Osteocyte (in vitro differentiated cells): ENCODE data around the gene CYB5D1. TPM values are rescaled to one million over a fixed set of nuclear protein-coding genes. Genes with fewer than 3 reads are reported as not detected.
A peak's percentile ranks its signal among the peaks of the same experiment; 100 is the strongest.

Experiments
- DNase-seq: peaks from one replicate; pipeline ENCODE4 v3.0.0; 2021; ENCODE audit warnings: mixed read lengths; ENCODE audit not compliant: unreplicated experiment; ENCODE audit errors: extremely low spot score
- H3K27ac Mint-ChIP-seq: one replicate; pipeline ENCODE4 v1.8.0; 2021; ENCODE audit warnings: mild to moderate bottlenecking, mixed read lengths; ENCODE audit not compliant: unreplicated experiment
- H3K27me3 Mint-ChIP-seq: one replicate; pipeline ENCODE4 v1.8.0; 2021; ENCODE audit warnings: mixed read lengths; ENCODE audit not compliant: unreplicated experiment
- H3K36me3 Mint-ChIP-seq: one replicate; pipeline ENCODE4 v1.8.0; 2021; ENCODE audit warnings: mixed read lengths; ENCODE audit not compliant: unreplicated experiment
- H3K4me1 Mint-ChIP-seq: one replicate; pipeline ENCODE4 v1.8.0; 2021; ENCODE audit warnings: mixed read lengths; ENCODE audit not compliant: unreplicated experiment
- H3K4me3 Mint-ChIP-seq: one replicate; pipeline ENCODE4 v1.8.0; 2021; ENCODE audit warnings: mild to moderate bottlenecking, moderate library complexity, mixed read lengths; ENCODE audit not compliant: unreplicated experiment
- H3K9me3 Mint-ChIP-seq: one replicate; pipeline ENCODE4 v1.8.0; 2021; ENCODE audit warnings: mixed read lengths; ENCODE audit not compliant: unreplicated experiment
- total RNA-seq: library from RNA; stranded (reverse); gene quantifications from 2 replicates; pipeline ENCODE4 v1.2.1, GENCODE V29; 2021
- TF ChIP-seq, protein P1 (sequence below): fragments of 200-600 bp; sonication (generic); IDR thresholded peaks from 2 replicates; pipeline ENCODE4 v1.5.0; 2021; ENCODE audit warnings: antibody characterized with exemption, mild to moderate bottlenecking, moderate library complexity

The CYB5D1 gene
- total RNA-seq, 1 donor from 2014 or later, result 8.5 TPM

DNA sequence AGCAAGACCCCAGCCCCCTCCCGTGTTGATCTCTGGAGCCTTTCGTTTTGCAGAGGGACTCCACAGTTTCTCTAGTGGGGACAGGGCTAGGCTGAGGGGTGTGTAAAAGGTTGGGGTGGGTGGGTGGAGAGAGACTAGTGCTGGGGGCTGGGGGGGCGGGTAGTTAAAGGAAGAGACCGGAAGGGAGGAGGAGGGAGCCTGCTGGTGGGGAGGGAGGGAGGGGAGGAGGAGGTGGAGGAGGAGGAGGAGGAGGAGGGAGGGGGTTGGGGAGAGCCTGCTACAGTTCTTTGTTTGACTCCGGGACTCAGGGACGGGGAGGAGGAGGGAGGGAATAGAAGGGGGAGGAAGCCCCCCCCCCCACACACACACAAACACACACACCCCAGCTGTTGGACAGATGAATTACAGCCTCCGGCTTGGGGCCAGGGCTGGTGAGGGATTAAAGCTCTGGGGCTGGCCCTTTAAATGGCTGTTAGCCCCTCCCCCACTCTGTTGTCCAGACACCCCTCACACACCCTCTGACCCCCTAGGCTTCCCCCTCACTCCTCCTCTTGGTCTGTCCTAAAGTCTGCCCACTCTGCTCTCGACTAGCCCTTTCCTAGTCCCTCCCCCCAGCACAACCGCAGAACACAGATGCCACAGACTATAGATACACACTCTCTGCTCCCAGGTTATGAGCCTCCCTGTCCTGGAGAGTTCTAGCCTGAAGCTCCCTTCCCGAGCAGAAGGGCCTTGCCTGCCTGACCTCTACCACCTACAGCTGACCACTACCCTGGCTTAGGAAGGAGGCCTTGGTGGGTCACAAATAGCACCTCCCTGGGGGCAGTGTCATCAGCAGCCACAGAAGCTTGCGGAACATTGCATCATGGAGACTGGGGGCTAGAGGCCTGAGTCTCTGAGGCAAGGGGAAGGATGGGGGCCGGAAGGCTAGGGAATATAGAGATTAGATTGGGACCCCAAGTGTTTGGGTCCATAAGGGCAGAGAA is 19.4 kb upstream of the CYB5D1 start:
- Mint-ChIP-seq H3K27me3 (peaks cover under 1% of the 10 kb centered on the region), H3K36me3 (peaks cover 6% of the 10 kb centered on the region), H3K4me3 (peak overlapping the region; percentile 92), H3K27ac (peak overlapping the region; percentile 99), H3K9me3 (no peaks in the 10 kb centered on the region), H3K4me1 (peaks cover 68% of the 10 kb centered on the region)
- no peak for DNase-seq
- TF ChIP-seq, protein P1, sequence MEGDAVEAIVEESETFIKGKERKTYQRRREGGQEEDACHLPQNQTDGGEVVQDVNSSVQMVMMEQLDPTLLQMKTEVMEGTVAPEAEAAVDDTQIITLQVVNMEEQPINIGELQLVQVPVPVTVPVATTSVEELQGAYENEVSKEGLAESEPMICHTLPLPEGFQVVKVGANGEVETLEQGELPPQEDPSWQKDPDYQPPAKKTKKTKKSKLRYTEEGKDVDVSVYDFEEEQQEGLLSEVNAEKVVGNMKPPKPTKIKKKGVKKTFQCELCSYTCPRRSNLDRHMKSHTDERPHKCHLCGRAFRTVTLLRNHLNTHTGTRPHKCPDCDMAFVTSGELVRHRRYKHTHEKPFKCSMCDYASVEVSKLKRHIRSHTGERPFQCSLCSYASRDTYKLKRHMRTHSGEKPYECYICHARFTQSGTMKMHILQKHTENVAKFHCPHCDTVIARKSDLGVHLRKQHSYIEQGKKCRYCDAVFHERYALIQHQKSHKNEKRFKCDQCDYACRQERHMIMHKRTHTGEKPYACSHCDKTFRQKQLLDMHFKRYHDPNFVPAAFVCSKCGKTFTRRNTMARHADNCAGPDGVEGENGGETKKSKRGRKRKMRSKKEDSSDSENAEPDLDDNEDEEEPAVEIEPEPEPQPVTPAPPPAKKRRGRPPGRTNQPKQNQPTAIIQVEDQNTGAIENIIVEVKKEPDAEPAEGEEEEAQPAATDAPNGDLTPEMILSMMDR, result no peak

- Mint-ChIP-seq H3K4me1 (peaks cover 66% of the 10 kb centered on the region), H3K27ac (peak overlapping the region; percentile 99), H3K36me3 (peaks cover 6% of the 10 kb centered on the region), H3K9me3 (no peaks in the 10 kb centered on the region), H3K4me3 (peak overlapping the region; percentile 75), H3K27me3 (no peaks in the 10 kb centered on the region)
- no peak for DNase-seq
- TF ChIP-seq, protein P1, result no peak
Observed at GRCh38 chr17:7839190-7839875, 18.5 kb upstream of the CYB5D1 start.

- Mint-ChIP-seq H3K27me3 (no peaks in the 10 kb centered on the region), H3K27ac (peak overlapping the region; percentile 99), H3K4me1 (peaks cover 67% of the 10 kb centered on the region), H3K9me3 (no peaks in the 10 kb centered on the region), H3K4me3 (peak overlapping the region; percentile 6), H3K36me3 (peaks cover 6% of the 10 kb centered on the region)
- no peak for DNase-seq
- TF ChIP-seq, protein P1, result no peak
Observed at GRCh38 chr17:7839876-7840261, 17.9 kb upstream of the CYB5D1 start.

- peaks cover 67% of the 10 kb centered on the region for H3K4me1 Mint-ChIP-seq
- H3K9me3 Mint-ChIP-seq, result no peaks in the 10 kb centered on the region
- DNase-seq, result no peak
- peak overlapping the region; percentile 99 for H3K27ac Mint-ChIP-seq
- TF ChIP-seq, protein P1, result no peak
- peak overlapping the region; percentile 94 for H3K4me3 Mint-ChIP-seq
- H3K36me3 Mint-ChIP-seq, result peaks cover 6% of the 10 kb centered on the region
- no peaks in the 10 kb centered on the region for H3K27me3 Mint-ChIP-seq
Observed at GRCh38 chr17:7840441-7840840, 17.4 kb upstream of the CYB5D1 start.

- Mint-ChIP-seq H3K4me1 (peaks cover 70% of the 10 kb centered on the region), H3K9me3 (no peaks in the 10 kb centered on the region)
Observed at GRCh38 chr17:7840875-7841274, 16.9 kb upstream of the CYB5D1 start.

More at GRCh38 chr17:7840875-7841274, 16.9 kb upstream of the CYB5D1 start:
- Mint-ChIP-seq H3K27ac (peak overlapping the region; percentile 99), H3K36me3 (peaks cover 6% of the 10 kb centered on the region), H3K4me3 (peak overlapping the region; percentile 94), H3K27me3 (no peaks in the 10 kb centered on the region)
- no peak for DNase-seq
- TF ChIP-seq, protein P1, result no peak
